Activated CD8-positive, alpha-beta memory T cell treated with anti-CD3 and anti-CD28 coated beads, Interleukin-2, amount 50 U/mL, for 24 hours (primary cell): ENCODE results near the gene FBXW5.
A peak's percentile ranks its signal among the peaks of the same experiment; 100 is the strongest.

ENCODE experiments used
- DNase-seq: peaks from one replicate; pipeline ENCODE4 v3.0.0-alpha.2; 2020; ENCODE audit errors: extremely low read depth

Gene FBXW5

DNA sequence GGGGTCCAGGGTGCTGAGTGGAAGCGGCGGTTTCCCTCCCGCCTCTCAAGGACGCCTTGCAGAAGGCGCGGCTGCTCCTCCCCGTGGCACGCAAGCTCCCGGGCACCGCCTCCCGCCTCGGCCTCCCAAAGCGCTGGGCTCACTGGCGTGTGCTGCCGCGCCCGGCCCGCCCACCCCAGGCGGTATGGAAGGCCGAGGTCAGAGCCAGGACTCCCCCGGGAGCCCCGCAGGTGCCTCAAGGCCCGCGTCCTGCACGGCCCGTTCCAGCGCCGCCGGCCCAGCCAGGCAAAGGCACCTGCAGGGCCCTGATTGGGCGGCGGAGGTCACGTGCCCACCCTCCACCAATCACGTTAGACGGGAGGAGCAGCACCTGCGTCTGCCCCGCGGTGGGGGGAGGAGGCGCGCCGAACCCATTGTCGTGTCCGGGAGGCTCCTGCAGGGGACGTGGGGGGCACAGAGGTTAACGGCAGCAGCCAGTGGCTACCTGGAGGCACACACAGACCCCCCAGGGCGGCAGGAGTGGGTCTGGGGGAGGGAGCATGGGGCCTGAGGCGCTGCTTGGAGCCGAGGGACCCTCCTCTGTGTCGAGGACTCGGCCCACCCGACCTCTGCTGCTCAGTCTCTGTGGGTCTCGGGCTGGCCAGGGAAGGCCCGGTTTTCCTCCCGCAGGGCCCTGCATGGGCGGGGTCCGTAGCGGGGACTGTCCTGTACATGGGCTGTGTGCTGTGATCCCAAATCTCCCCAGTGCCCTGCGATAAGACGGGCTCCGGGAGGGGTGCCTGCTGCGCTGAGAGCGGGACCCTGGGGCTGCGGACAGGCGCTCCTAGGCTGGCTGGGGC is 5.5 kb upstream of the FBXW5 start:
- DNase-seq = peak; percentile 93

DNA sequence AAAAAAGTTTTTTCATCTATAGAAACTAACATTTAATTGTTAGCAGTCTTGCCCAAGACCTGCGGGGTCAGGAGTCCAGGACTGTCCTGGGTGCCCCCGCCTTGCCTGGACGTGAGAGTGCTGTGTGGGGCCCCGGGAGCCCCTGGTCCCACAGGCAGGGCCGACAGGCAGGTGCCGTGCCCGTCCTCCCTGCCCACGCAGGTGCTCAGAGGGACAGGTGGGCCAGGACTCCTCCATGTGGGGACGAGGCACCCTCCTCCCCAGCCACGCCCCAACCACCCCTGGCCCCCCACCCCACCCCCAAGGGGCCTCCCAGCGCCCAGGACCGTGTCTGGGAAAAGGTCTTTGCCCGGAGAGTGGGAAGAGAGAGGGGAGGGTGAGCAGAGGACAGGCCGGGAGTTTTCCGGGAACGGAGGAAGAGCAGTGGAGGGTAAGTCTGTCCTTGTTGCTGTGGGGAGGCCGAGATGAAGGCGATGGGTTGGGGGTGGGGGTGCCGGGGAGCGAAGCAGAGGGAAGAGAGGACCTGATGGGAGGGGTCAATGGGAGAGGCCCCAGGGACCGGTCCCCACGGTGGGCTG is 4.8 kb upstream of the FBXW5 start:
- DNase-seq = no peak

DNA sequence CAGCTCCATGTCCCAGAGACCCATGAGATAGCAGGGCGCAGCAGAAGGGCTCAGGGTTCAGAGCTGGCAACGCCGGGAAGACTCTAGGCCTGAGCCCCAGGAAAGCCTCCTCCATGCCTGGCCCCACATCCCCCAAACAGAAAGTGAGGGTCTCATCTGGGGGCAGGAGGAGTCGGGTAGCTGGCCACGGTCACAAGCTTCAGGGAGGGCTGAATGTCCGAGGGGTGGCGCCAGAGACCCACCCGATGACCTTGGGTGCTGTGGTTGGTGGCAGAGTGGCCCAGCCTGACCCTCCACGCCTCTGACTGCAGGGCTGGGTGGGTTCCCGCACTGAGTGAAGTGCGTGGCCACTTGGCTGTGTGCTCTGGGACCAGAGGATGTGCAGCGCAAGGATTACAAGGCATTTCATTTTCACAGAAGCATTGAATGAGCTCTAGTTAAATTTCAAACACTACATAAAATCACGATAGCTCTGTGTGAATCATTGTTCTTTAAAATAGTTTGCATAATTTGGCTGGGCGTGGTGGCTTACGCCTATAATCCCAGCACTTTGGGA is 3.5 kb upstream of the FBXW5 start:
- no peak for DNase-seq

DNA sequence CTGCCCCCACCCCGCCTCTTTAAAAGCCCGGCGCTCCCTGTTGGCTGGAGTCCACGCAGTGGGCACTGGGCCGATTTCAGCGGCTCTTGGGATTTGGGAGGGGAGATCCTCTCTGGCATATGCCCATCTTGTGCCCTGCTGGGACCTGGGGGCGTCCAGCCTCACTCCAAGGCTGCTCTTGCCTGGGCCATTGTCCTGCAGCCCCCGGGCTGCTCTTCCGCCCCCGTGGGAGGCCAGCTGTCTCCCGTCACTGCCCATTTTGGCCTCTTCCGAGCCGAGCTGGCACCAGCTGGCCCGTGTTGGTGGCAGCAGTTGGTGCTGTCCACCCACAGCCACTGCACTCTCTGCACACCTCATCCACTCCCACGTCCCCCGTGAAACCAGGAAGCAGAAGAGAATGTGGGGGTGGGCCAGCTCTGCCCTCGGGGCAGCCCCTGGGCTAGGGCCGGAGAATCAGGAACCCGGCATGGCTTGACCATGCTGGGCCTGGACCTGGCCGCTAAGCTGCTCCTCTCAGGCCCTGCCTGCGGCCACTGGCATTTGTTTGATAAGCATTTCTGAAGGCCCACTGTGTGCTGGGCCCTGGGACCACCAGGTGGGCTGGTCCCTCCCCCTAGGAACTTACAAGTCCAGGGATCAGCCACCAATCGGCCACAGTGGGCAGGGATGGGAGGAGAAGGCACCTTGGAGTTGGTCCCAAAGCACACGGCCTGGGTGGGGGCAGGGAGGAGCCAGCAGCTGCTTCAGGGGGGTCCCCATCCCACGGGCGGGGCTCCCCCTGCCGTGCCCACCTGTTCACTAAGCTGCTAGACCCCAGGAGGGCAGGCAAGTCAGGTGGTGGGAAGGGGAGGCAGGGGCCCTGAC is 2.7 kb upstream of the FBXW5 start:
- no peak for DNase-seq

DNA sequence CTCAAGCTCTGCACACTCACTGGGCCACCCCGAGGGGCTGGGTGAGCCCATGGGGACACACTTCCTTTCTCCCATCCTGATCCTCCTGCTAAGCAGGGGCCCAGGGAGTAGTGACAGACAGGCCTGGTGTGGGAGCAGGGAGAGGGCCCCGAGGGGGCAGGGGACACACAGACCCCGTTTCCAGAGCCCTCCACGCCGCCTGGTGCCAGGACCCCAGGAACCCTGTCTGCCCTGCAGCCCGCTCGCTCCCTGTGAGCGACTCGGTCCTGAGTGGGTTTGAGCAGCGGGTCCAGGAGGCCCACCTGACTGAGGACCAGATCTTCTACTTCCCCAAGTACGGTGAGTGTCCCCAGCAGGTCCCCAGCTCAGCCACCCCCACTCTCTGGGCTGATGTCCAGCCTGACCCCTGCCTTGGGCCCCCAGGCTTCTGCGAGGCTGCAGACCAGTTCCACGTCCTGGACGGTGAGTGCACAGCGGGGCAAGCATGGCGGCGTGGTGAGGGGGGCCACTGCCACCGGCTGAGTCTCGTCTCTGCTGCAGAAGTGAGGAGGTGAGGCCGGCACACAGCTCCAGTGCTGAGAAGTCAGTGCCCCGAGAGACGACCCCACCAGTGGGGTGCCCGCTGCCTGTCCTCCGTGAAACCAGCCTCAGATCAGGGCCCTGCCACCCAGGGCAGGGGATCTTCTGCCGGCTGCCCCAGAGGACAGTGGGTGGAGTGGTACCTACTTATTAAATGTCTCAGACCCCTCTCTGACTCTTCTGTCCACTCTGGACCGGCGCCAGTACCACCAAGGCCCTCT is 1.9 kb upstream of the FBXW5 start:
- no peak for DNase-seq

DNA sequence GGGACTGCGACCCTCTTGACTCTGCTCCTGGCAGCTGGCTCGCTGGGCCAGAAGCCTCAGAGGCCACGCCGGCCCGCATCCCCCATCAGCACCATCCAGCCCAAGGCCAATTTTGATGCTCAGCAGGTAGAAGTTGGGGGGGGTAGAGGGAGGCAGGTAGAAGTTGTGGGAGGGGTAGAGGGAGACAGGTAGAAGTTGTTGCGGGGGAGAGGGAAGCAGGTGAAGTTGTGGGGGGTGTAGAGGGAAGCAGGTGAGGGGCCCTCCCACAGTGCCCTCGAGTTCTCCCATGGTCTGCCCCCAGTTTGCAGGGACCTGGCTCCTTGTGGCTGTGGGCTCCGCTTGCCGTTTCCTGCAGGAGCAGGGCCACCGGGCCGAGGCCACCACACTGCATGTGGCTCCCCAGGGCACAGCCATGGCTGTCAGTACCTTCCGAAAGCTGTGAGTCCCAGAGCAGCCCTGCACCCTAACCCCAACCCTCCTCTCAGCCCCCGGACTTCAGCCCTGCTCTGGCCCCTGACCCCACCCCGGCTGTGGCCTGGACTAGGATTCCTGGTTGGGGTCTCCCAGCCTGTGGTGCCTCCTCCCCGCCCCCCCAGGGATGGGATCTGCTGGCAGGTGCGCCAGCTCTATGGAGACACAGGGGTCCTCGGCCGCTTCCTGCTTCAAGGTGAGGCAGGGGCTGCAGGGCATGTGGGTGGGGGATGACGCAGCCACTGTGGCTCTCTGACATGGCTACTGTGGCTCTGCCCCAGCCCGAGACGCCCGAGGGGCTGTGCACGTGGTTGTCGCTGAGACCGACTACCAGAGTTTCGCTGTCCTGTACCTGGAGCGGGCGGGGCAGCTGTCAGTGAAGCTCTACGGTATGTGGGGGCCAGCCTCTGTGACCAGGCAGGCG is 1.0 kb upstream of the FBXW5 start:
- DNase-seq = no peak

DNA sequence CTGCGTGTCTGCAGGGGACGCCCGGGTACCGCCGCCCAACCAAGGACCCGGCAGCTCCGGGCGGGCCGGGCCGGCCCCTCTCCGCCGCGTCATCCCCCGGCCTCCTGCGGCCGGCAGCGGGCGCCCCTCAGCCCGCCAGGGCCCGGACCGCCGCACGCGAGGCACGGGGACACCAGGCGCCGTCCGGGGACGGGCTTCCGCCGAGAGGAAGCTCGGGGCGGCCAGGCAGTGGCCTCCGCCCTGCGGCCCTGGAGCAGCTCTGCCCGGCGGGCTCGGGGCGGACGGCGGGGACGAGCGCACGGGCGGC is 373 bp downstream of the FBXW5 start:
- DNase-seq = no peak

DNA sequence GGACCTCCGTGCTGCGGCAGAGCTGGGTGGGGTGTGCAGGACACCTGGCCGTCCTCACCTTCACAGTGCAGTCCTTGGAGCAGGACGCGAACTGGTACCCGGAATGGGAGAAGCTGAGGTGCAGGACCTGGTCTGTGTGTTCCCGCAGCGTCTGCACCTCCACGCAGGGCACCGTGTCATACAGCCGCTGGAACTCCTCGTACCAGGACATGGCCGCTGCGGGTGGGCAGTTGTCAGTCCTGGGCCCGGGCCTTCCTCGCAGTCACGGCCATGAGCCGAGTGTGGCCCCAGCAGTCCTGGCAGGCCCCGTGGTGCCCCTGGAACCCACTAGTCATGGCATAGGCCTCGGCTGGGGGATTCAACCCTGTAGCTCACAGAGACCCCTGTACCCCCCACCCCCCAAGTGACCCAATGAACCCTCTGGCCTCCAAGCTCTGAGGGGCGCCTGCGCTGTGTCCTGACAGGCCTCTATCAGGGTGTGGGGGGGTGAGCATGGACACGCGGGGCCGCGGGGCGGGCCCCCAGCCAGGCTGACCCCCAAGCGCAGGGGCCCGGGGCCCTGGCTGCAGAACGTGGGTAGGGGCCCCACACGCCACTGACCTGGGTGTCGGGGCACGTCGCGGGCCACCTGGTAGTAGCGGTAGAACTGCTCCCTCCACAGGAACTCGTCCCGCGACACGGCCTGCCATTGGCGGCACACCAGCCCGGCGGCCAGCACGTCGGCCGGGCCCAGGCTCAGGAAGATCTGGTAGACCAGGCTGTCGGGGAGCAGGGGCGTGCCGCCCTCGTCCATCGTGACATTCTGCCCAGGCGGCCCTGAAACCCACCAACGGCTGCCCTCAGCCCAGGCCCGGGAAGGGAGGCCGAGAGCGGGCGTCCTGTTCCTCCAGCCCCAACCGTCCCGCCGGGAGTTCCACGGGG is 987 bp downstream of the FBXW5 start:
- DNase-seq = no peak

DNA sequence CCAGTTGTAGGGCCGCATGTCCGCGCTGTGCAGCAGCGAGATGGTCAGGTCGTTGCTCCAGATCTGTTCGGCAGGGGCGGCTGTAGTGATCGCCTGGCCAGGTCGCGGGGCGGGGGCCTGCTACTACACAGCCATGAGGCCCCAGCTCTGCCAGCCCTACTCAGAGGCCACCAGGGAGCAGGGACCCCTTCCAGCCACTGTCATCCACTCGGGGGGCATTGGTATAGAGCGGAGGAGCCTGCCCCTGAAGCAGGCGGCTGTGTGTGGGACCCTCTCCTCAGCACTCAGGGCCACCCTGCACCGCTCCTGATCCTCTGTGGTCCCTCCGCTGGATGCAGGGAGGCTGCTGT is 1.7 kb downstream of the FBXW5 start:
- no peak for DNase-seq

DNA sequence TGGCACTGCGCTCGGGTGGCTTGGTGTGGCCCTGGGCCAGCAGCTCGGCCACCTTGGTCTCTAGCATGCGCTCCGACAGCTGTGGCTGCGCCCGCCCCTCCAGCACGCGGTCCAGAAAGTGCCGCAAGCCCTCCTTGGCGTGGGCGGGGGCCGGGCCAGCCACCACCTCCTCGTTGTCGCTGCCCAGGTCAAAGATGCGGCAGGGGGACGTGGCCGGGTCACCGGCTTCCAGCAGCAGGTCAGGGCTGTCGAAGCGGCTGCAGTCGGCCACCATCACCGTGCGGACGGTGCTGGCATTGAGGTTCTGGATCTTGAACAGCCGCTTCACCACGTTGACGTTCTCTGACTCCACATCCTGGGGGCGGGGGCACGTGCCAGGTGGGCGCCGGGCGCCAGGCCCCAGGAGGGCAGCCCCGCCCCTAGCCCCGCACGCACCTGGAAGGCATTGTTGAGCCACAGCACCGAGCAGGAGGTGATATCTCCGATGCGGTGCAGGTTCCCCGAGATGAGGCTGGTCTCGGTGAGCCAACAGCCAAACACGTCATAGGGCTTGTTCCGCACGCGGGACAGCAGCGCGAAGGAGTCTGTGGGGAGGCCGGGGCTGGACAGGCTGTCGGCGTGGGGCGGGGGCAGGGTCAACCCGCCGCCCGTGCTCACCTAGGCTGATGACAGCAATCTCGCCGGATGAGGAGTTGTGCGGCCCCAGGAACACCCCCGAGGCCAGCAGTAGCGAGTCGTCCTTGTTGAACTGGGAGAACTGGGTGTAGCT is 2.2 kb downstream of the FBXW5 start:
- no peak for DNase-seq

DNA sequence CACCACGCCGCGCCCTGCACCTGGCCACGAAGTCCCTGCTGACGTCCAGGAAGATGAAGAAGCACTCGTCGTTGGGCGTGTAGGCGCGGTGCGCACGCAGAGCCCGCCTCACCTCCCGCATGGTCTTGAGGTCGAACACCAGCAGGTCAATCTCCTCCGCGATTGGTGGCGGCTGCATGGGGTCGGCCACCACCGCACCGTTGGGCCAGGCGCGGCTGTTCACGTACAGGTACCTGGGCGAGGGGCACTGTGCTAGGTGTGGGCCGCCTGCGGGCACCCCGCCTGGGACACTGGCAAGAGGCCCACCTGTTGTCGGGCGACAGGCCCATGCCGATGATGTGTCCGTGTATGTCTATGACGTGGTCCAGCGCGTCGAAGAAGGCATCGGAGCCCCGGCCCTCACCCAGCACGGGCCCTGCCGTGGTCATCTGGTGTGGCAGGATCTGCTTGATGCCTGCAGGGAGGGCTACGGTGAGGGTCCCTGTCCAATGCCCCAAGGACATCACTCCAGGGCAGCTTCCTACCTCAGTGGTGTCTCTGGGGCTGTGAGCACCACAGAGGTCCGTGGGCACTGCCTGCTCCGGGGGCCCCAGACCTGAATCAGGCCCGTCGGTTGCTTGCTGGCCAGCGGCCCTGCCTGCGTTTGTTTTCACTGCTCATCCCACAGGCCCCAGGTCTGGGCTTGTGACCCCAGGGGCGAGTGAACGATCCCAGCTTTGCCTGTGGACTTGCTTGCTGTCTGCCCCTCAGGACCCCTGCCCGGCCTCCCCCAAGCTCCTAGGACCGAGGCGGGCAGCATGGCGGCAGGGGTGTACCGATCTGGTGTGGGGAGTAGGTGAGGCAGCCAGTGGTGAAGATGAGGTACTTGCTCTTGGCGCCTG is 3.1 kb downstream of the FBXW5 start:
- no peak for DNase-seq

DNA sequence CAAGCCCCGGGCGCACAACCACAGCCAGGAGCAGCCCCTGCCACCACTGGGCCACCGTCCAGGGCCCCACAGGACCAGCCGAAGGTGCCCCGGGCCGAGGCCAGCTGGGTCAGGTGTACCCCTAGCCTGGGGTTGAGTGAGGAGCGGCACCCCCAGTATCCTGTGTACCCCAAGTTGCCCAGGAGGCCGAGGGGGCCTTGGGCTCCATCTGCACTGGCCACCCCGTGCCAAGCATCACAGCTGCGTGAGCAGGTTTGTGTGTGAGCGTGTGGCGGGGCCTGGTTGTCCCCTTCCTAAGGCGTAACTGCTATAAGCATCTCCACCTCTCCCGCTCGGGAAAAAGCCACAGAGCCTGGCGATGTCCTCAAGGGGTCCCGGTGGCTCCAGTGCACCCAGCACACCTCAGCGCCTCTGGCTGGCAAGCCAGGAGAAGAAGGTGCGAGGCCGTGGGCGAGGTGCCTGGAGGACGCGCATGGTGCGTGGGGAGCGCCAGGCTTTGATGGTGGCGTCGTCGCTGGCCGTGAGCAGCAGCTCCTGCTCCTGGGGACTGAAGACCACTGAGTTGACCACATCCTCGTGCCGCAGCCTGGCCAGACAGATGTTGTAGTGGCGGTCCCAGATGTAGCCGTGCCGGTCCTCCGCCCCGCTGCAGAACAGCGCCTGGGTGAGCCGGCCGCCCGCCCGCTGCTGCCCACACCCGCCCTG is 3.9 kb downstream of the FBXW5 start:
- no peak for DNase-seq

DNA sequence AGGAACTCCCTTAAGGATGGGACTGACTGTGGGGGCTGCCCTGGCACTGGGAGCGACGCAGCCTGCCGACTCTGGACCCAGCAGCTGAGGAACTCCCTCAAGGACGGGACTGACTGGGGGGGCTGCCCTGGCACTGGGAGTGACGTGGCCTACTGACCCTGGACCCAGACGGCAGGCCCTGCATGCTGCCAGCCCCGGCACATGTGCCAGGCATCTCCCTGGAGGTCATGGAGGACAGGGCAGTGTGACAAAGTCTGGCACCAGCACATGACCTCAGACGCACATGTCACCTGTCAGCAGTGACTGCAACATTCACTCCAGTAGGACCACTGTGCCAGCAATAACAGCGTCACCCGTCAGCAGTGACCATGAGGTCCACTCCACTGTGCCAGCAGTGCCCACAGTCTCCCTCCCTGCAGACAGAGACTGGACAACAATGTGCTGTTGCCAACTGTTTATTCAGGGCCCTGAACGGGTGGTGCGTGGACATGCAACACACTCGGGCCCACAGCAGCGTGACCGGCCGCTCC is 4.5 kb downstream of the FBXW5 start:
- no peak for DNase-seq

DNA sequence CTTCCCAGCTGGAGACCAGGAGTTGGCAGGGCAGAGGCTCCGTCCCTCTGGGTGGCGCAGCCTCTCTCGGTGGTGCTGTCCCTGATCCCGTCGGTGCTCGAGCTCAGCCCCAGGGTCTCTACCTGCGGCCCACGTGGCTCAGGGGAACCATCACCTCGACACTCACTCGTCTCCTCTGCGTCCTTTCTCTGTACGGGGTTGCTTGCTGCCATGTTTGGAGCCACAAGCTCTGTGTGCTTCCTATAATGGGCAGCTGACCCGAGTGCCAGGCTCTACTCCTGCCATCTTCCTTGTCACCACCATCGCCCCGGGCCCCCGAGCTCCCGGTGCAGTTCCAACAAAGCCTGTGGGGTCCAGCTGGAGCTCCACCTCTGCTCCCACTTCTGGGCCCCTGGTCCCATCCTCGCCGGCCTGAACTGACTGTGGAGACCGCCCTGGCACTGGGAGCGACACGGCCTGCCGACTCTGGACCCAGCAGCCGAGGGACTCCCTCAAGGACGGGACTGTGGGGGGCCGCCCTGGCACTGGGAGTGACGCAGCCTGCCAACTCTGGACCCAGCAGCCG is 5.0 kb downstream of the FBXW5 start:
- no peak for DNase-seq

DNA sequence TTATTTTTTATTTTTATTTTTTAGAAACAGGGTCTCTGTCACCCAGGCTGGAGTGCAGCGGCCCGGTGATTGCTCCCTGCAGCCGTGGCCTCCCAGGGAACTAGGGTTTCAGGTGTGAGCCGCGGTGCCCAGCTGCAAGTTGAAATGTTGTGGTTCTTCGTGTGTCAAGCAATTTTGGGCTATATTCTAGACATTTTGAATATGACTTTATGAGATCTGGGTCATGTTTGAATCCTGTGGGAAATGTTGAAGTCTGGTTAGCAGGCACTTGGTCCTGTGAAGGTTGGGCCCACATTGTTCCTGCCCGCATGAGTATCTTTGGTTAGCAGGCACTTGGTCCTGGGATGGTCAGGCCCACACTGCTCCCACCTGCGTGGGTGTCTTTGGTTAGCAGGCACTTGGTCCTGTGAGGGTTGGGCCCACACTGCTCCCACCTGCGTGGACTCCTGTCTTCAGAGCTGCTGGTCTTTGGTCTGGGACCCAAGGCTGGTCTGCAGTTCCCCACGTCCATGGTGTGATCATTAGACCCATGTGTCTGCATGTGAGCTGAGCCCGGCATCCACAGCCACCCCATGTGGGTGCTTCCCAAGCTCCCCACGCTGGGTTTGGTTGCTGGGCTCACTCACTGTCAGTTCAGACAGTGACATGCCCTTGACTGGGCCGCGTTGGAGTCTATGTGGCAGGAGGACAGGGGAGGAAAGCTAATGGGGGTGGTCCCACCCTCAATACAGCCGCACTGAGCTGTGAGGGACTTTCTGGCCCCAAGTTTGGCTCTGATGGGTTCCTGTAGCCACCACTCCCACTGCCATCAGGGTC is 7.1 kb downstream of the FBXW5 start:
- no peak for DNase-seq

DNA sequence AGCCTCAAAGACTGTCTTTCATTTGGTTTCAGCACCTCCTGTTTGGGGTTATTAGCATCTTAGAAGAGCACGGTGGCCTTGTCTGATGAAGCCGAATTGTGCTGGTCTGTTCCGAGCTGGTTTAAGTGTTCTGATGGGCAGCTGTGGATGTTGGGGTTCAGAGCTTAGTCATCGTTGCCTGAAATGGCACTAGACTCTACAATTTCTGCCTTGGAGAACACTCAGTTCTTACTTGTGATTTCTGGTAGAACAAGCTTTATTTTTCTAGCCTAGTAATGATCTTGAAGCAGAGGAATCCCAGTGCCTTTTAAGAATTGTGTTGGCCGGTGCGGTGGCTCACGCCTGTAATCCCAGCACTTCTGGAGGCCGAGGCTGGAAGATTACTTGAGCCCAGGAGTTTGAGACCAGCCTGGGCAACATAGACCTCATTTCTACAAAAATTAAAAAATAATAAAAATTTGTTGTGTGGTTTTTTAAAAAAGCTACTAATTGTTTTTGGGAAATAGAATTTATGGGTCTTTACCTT is 7.8 kb downstream of the FBXW5 start:
- no peak for DNase-seq
